Loucy (cell line): Measurements from ENCODE around the gene RCOR2.

ENCODE experiments used
- H2AFZ ChIP-seq: fragments of 200-600 bp; sonication (generic); 2 replicates; pipeline ENCODE4 v1.6.0; 2016; ENCODE audit warnings: antibody characterized with exemption, mild to moderate bottlenecking, low read length, moderate library complexity
- H3F3A ChIP-seq: fragments of 200-600 bp; 2 replicates; pipeline ENCODE4 v1.6.0; 2016; ENCODE audit warnings: antibody characterized with exemption, low read depth, mild to moderate bottlenecking
- H3K27me3 ChIP-seq: fragments of 200-600 bp; sonication (generic); 2 replicates; pipeline ENCODE4 v1.6.1; 2014; ENCODE audit warnings: low read length, mild to moderate bottlenecking; ENCODE audit not compliant: insufficient read depth, poor library complexity, severe bottlenecking
- H3K36me3 ChIP-seq: fragments of 200-600 bp; sonication (generic); 2 replicates; pipeline ENCODE4 v1.6.1; 2016; ENCODE audit warnings: low read length; ENCODE audit not compliant: insufficient read depth
- H3K4me1 ChIP-seq: fragments of 200-600 bp; sonication (generic); 2 replicates; pipeline ENCODE4 v1.5.1; 2014; ENCODE audit warnings: low read length, mild to moderate bottlenecking; ENCODE audit not compliant: insufficient read depth, poor library complexity, severe bottlenecking
- H3K4me2 ChIP-seq: fragments of 200-600 bp; sonication (generic); 2 replicates; pipeline ENCODE4 v1.6.0; 2014; ENCODE audit warnings: antibody characterized with exemption, low read length, low read depth, mild to moderate bottlenecking; ENCODE audit not compliant: poor library complexity, severe bottlenecking
- H3K4me3 ChIP-seq: fragments of 200-600 bp; sonication (generic); 2 replicates; pipeline ENCODE4 v1.5.1; 2014; ENCODE audit warnings: low read length, mild to moderate bottlenecking, mixed read lengths; ENCODE audit not compliant: poor library complexity, severe bottlenecking
- H3K79me2 ChIP-seq: fragments of 200-600 bp; sonication (generic); 2 replicates; pipeline ENCODE4 v1.6.1; 2014; ENCODE audit warnings: low read length; ENCODE audit not compliant: insufficient read depth
- H3K9ac ChIP-seq: fragments of 200-600 bp; sonication (generic); 2 replicates; pipeline ENCODE4 v1.6.0; 2014; ENCODE audit warnings: mild to moderate bottlenecking, low read depth, low read length, moderate library complexity; ENCODE audit not compliant: poor library complexity, severe bottlenecking
- H3K9me2 ChIP-seq: fragments of 200-600 bp; sonication (generic); replicated peaks from 2 replicates; pipeline ENCODE4 v1.6.1; 2016; ENCODE audit warnings: low read depth, low read length, mixed read lengths
- H3K9me3 ChIP-seq: fragments of 200-600 bp; sonication (generic); 2 replicates; pipeline ENCODE4 v1.6.1; 2014; ENCODE audit warnings: mild to moderate bottlenecking, antibody characterized with exemption, low read length, low read depth; ENCODE audit not compliant: insufficient read depth
- H4K20me1 ChIP-seq: fragments of 200-600 bp; sonication (generic); 2 replicates; pipeline ENCODE4 v1.6.0; 2014; ENCODE audit warnings: antibody characterized with exemption, low read length, mild to moderate bottlenecking; ENCODE audit not compliant: insufficient read depth, poor library complexity, severe bottlenecking
- EZH2phosphoT487 ChIP-seq: fragments of 200-600 bp; IDR thresholded peaks from 2 replicates; pipeline ENCODE4 v1.6.1; 2018; ENCODE audit warnings: antibody characterized with exemption, mild to moderate bottlenecking, moderate library complexity, borderline replicate concordance
- TF ChIP-seq, protein P1 (sequence below): fragments of 200-600 bp; sonication (generic); conservative IDR thresholded peaks from 2 replicates; pipeline ENCODE4 v1.5.1; 2014; ENCODE audit warnings: mild to moderate bottlenecking, antibody characterized with exemption, low read length

RCOR2 gene

GRCh38 chr11:63961608-63962412, 44.8 kb upstream of the RCOR2 start:
- no peak for TF ChIP-seq EZH2phosphoT487
- TF ChIP-seq, protein P1, sequence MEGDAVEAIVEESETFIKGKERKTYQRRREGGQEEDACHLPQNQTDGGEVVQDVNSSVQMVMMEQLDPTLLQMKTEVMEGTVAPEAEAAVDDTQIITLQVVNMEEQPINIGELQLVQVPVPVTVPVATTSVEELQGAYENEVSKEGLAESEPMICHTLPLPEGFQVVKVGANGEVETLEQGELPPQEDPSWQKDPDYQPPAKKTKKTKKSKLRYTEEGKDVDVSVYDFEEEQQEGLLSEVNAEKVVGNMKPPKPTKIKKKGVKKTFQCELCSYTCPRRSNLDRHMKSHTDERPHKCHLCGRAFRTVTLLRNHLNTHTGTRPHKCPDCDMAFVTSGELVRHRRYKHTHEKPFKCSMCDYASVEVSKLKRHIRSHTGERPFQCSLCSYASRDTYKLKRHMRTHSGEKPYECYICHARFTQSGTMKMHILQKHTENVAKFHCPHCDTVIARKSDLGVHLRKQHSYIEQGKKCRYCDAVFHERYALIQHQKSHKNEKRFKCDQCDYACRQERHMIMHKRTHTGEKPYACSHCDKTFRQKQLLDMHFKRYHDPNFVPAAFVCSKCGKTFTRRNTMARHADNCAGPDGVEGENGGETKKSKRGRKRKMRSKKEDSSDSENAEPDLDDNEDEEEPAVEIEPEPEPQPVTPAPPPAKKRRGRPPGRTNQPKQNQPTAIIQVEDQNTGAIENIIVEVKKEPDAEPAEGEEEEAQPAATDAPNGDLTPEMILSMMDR: no peak
- peak overlapping the region; percentile 33 for H3K9ac ChIP-seq
- no peaks in the 10 kb centered on the region for H3K79me2 ChIP-seq
- H3K4me1 ChIP-seq: peaks cover 31% of the 10 kb centered on the region
- H3F3A ChIP-seq: no peaks in the 10 kb centered on the region
- no peaks in the 10 kb centered on the region for H4K20me1 ChIP-seq
- no peak overlapping the region for H2AFZ ChIP-seq
- no peaks in the 10 kb centered on the region for H3K36me3 ChIP-seq
- no peaks in the 10 kb centered on the region for H3K9me2 ChIP-seq
- peak overlapping the region; percentile 38 for H3K4me3 ChIP-seq
- H3K9me3 ChIP-seq: no peaks in the 10 kb centered on the region
- H3K4me2 ChIP-seq: peak overlapping the region; percentile 61
- no peaks in the 10 kb centered on the region for H3K27me3 ChIP-seq

GRCh38 chr11:63958008-63958407, 41.0 kb upstream of the RCOR2 start:
- Histone ChIP-seq H2AFZ (no peak overlapping the region), H3K4me2 (no peak overlapping the region), H3K4me1 (peaks cover 31% of the 10 kb centered on the region), H3K36me3 (peaks cover 34% of the 10 kb centered on the region; the same call in 1 of the 2 replicates), H3K9ac (no peak overlapping the region), H3K9me2 (no peaks in the 10 kb centered on the region), H4K20me1 (no peaks in the 10 kb centered on the region), H3K4me3 (no peak overlapping the region), H3F3A (no peaks in the 10 kb centered on the region), H3K79me2 (no peaks in the 10 kb centered on the region), H3K27me3 (no peaks in the 10 kb centered on the region), H3K9me3 (no peaks in the 10 kb centered on the region)
- TF ChIP-seq EZH2phosphoT487: no peak
- TF ChIP-seq, protein P1: no peak

DNA sequence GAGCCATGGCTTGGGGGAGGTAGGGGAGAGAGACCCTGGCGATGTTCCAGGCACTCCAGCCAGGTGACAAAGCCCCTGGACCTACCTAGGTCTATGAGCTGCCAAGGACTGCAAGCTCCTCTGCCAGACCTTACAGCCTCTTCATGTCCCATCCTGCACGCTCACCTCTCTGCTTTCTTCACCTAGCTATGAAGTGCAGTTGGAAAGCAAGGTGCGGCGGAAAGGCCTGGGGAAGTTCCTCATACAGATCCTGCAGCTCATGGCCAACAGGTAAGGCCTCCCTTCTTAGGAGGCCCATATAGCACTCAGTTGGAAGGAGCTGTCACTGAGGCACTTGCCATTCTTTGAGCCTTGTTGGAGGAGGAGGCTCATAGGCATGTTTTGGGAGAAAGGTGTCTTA, 35.6 kb upstream of the RCOR2 start:
- TF ChIP-seq EZH2phosphoT487: no peak
- TF ChIP-seq, protein P1: no peak
- H3K9ac ChIP-seq: peak overlapping the region; percentile 55
- H3K9me3 ChIP-seq: no peaks in the 10 kb centered on the region
- peak overlapping the region; percentile 69 for H3K4me3 ChIP-seq
- H3F3A ChIP-seq: peaks cover 6% of the 10 kb centered on the region; the same call in 1 of the 2 replicates
- H3K4me1 ChIP-seq: peaks cover 21% of the 10 kb centered on the region
- no peaks in the 10 kb centered on the region for H3K27me3 ChIP-seq
- H3K9me2 ChIP-seq: no peaks in the 10 kb centered on the region
- no peak overlapping the region for H2AFZ ChIP-seq
- no peaks in the 10 kb centered on the region for H3K79me2 ChIP-seq
- H3K4me2 ChIP-seq: peak overlapping the region; percentile 90
- peaks cover 44% of the 10 kb centered on the region; the same call in 1 of the 2 replicates for H3K36me3 ChIP-seq
- peaks cover 6% of the 10 kb centered on the region for H4K20me1 ChIP-seq
